K562 (cell line): Measurements from ENCODE around the gene SCN7A.

Experiments used
- NRF1 ChIP-seq, 2 experiments: fragments of 450-650 bp; IDR thresholded peaks in 1 of 2; conservative IDR thresholded peaks in 1 of 2; 2 replicates each; pipeline ENCODE4 v1.6.1; 2014; ENCODE audit warnings: mild to moderate bottlenecking in 2 of 2
- TF ChIP-seq, protein P1 (sequence below): fragments of 250-450 bp; sonication (Bioruptor Pico); IDR thresholded peaks from 2 replicates; pipeline ENCODE4 v1.5.0; 2020; ENCODE audit warnings: mild to moderate bottlenecking, borderline replicate concordance

DNA sequence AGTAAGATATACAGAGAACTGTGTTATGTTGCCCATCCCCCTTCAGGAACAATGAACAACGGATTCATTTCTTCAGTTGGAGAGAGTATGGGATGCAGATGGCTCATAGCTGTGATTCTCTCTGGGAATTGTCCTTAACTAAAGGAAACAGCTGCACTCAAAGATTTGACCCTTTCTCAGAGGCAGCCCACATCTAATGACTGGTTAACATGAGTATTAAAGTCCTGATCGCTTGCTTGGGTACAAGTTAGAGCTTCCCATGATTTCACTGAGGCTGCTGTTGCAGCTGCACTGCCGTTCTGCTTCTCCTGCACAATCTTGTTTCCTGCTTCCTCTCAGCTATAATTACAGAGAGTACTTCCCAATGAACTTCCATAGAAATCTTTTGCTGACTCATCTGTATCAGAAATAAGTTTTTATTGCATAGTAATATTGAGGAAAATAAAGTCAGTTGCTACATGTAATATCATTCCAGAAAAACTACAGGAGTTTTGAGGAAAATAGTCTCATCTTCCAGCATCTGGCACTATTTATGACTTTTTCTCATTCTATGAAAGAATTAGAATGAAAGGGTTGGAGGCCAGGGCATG is 105.5 kb downstream of the SCN7A start:
- no peak for TF ChIP-seq NRF1 (conservative IDR thresholded peaks at IDR 0.05 in 1 of 2, IDR thresholded peaks at IDR 0.05 in 1 of 2)
- TF ChIP-seq, protein P1, sequence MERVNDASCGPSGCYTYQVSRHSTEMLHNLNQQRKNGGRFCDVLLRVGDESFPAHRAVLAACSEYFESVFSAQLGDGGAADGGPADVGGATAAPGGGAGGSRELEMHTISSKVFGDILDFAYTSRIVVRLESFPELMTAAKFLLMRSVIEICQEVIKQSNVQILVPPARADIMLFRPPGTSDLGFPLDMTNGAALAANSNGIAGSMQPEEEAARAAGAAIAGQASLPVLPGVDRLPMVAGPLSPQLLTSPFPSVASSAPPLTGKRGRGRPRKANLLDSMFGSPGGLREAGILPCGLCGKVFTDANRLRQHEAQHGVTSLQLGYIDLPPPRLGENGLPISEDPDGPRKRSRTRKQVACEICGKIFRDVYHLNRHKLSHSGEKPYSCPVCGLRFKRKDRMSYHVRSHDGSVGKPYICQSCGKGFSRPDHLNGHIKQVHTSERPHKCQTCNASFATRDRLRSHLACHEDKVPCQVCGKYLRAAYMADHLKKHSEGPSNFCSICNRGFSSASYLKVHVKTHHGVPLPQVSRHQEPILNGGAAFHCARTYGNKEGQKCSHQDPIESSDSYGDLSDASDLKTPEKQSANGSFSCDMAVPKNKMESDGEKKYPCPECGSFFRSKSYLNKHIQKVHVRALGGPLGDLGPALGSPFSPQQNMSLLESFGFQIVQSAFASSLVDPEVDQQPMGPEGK (CRISPR knock-in tag) = no peak
